K562 (cell line): ENCODE measurements around the gene NOLC1. TPM values are rescaled to one million over a fixed set of nuclear protein-coding genes. Genes with fewer than 3 reads are reported as not detected.

Experiments
- ATF1 ChIP-seq, 2 experiments: fragments of 450-650 bp in 1 of 2; IDR thresholded peaks; 2 replicates each; pipeline ENCODE4 v1.6.1; 2016; ENCODE audit warnings: missing compliant biosample characterization in 1 of 2, missing genetic modification characterization in 1 of 2
- BRD9 ChIP-seq: fragments of 450-650 bp; IDR thresholded peaks from 2 replicates; pipeline ENCODE4 v1.6.1; 2018; ENCODE audit warnings: low read depth; ENCODE audit not compliant: partially characterized antibody
- CREM ChIP-seq: IDR thresholded peaks from 2 replicates; pipeline ENCODE4 v1.6.1; 2014; ENCODE audit warnings: antibody characterized with exemption, low read depth
- ELF1 ChIP-seq: fragments of 200-800 bp; sonication (Bioruptor generic); IDR thresholded peaks from 2 replicates; pipeline ENCODE4 v1.6.1; 2016; ENCODE audit warnings: missing genetic modification characterization, missing compliant biosample characterization
- ELK1 ChIP-seq: sonication (generic); formaldehyde crosslinking; IDR thresholded peaks from 2 replicates; pipeline ENCODE4 v1.8.1; 2022; ENCODE audit warnings: missing genetic modification reagents
- ETS2 ChIP-seq: IDR thresholded peaks from 2 replicates; pipeline ENCODE4 v1.6.1; 2016; ENCODE audit warnings: borderline replicate concordance, missing genetic modification characterization, mild to moderate bottlenecking, moderate library complexity, missing compliant biosample characterization; ENCODE audit not compliant: poor library complexity, severe bottlenecking
- ETV6 ChIP-seq, 3 experiments: fragments of 150-350 bp in 1 of 3; sonication (generic) in 1 of 3; formaldehyde crosslinking in 1 of 3; IDR thresholded peaks; 2 replicates each; pipeline versions ENCODE4 v1.6.1 to v1.8.0; 2014 to 2022; ENCODE audit warnings: borderline replicate concordance in 2 of 3, low read depth in 2 of 3, antibody characterized with exemption in 1 of 3, low read length in 1 of 3, mild to moderate bottlenecking in 1 of 3, missing genetic modification reagents in 1 of 3
- HDAC2 ChIP-seq: fragments of 450-650 bp; IDR thresholded peaks from 2 replicates; pipeline ENCODE4 v1.6.1; 2016; ENCODE audit warnings: mild to moderate bottlenecking
- HOMEZ ChIP-seq: fragments of 250-450 bp; sonication (Bioruptor Pico); IDR thresholded peaks from 2 replicates; pipeline ENCODE4 v1.4.0; 2020; ENCODE audit warnings: mild to moderate bottlenecking, moderate library complexity
- LARP7 ChIP-seq: fragments of 450-650 bp; IDR thresholded peaks from 2 replicates; pipeline ENCODE4 v1.6.1; 2016
- MTA1 ChIP-seq: fragments of 450-650 bp; IDR thresholded peaks from 2 replicates; pipeline ENCODE4 v1.6.1; 2017; ENCODE audit warnings: borderline replicate concordance
- MTA2 ChIP-seq: fragments of 450-650 bp; IDR thresholded peaks from 2 replicates; pipeline ENCODE4 v1.6.1; 2016; ENCODE audit warnings: low read depth
- NCOR1 ChIP-seq: fragments of 450-650 bp; IDR thresholded peaks from 2 replicates; pipeline ENCODE4 v1.6.1; 2016; ENCODE audit warnings: mild to moderate bottlenecking, moderate library complexity
- NFE2 ChIP-seq: IDR thresholded peaks from 2 replicates; pipeline ENCODE4 v1.6.1; 2014; ENCODE audit warnings: antibody characterized with exemption, low read depth
- SMC3 ChIP-seq: conservative IDR thresholded peaks from 2 replicates; pipeline ENCODE4 v1.6.1; 2011; ENCODE audit warnings: low read depth, low read length, improper control_type of control experiment; ENCODE audit not compliant: insufficient read depth
- TAF9B ChIP-seq: fragments of 450-650 bp; IDR thresholded peaks from 2 replicates; pipeline ENCODE4 v1.6.1; 2018; ENCODE audit warnings: mild to moderate bottlenecking; ENCODE audit not compliant: partially characterized antibody
- TCF3 ChIP-seq: sonication (generic); formaldehyde crosslinking; IDR thresholded peaks from 2 replicates; pipeline ENCODE4 v1.4.0; 2020; ENCODE audit warnings: mild to moderate bottlenecking, missing genetic modification reagents
- ZEB2 ChIP-seq: fragments of 450-650 bp; IDR thresholded peaks from 2 replicates; pipeline ENCODE4 v1.6.1; 2016
- ZFP30 ChIP-seq: fragments of 250-450 bp; sonication (Bioruptor Pico); IDR thresholded peaks from 2 replicates; pipeline ENCODE4 v1.8.0; 2022; ENCODE audit warnings: moderate library complexity, mild to moderate bottlenecking, inconsistent platforms, borderline replicate concordance
- ZNF212 ChIP-seq: fragments of 450-650 bp; formaldehyde crosslinking; IDR thresholded peaks from 2 replicates; pipeline ENCODE4 v1.4.0; 2020; ENCODE audit warnings: mild to moderate bottlenecking
- ZNF23 ChIP-seq: fragments of 250-450 bp; sonication (Bioruptor Pico); IDR thresholded peaks from 2 replicates; pipeline ENCODE4 v1.4.0; 2020; ENCODE audit warnings: mild to moderate bottlenecking
- ZNF274 ChIP-seq: IDR thresholded peaks from 2 replicates; pipeline ENCODE4 v1.6.1; 2011; ENCODE audit warnings: low read depth, mild to moderate bottlenecking, low read length, moderate library complexity, borderline replicate concordance
- ZNF384 ChIP-seq: IDR thresholded peaks from 2 replicates; pipeline ENCODE4 v1.6.1; 2012; ENCODE audit warnings: low read depth, low read length, improper control_type of control experiment
- ZNF444 ChIP-seq: fragments of 250-450 bp; sonication (Bioruptor Pico); IDR thresholded peaks from 2 replicates; pipeline ENCODE4 v1.4.0; 2020; ENCODE audit warnings: mild to moderate bottlenecking, moderate library complexity
- ZNF778 ChIP-seq: fragments of 450-650 bp; formaldehyde crosslinking; IDR thresholded peaks from 2 replicates; pipeline ENCODE4 v1.4.0; 2020; ENCODE audit warnings: mild to moderate bottlenecking, moderate library complexity
- ZSCAN29 ChIP-seq: fragments of 450-650 bp; IDR thresholded peaks from 2 replicates; pipeline ENCODE4 v1.6.1; 2017
- polyA plus RNA-seq, 8 experiments: library from polyadenylated mRNA; depleted of rRNA in 4 of 8; stranded (reverse) in 5 of 8; unstranded in 3 of 8; fragments of >200 nt; fragmentation: Nextera tagmentation in 2 of 8; fragmentation: Illumina TruSeq in 1 of 8; extraction: Ambion mirVana in 2 of 8; extraction: Trizol in 1 of 8; gene quantifications; 2 replicates each; pipeline versions ENCODE4 v1.2.1 to v1.2.3, GENCODE V29; 2011 to 2014; ENCODE audit warnings: inconsistent platforms in 1 of 8, missing spikeins in 1 of 8
- total RNA-seq, 7 experiments: library from RNA; depleted of rRNA in 6 of 7; stranded (reverse); fragments of >200 nt in 6 of 7; fragmentation: Illumina TruSeq in 2 of 7; extraction: Trizol in 2 of 7; gene quantifications; 2 replicates each; pipeline versions ENCODE4 v1.2.1 to v1.2.3, GENCODE V29; 2011 to 2021; ENCODE audit warnings: low replicate concordance in 1 of 7

Gene NOLC1
- total and polyA plus RNA-seq, 9 of the 15 experiments (the other 6 are each of a cell fraction or from before 2014, with no cell fraction given) = 102 to 310 (median 165) TPM

GRCh38 chr10:102151774-102152544 is at the start of gene NOLC1 (continued):
- TF ChIP-seq ELK1 (CRISPR knock-in tag) (no peak), ZNF23 (CRISPR knock-in tag) (no peak), ZNF778 (no peak), NFE2 (0 out of 2 replicates have a peak, but pooled peaks have one; percentile 16), ZNF274 (no peak), NCOR1 (no peak), ZSCAN29 (no peak), HDAC2 (peak; percentile 70; the same call in 1 of the 2 replicates), MTA2 (no peak), ATF1 (CRISPR knock-in tag; IDR thresholded peaks at IDR 0.05) (peak; percentile 97), ATF1 (tag; IDR thresholded peaks at IDR 0.05) (peak; percentile 99), BRD9 (peak; percentile 21), ETV6 (IDR thresholded peaks at IDR 0.05; ENCODE audit: borderline replicate concordance in 1 of 2, low read depth in 2 of 2, low read length in 1 of 2) (no peak), ETV6 (CRISPR knock-in tag; IDR thresholded peaks at IDR 0.05; ENCODE audit: borderline replicate concordance) (no peak), TCF3 (no peak; the same call in 1 of the 2 replicates), CREM (peak; percentile 99), ETS2 (tag) (no peak), LARP7 (no peak), TAF9B (peak; percentile 73), SMC3 (no peak), ZNF444 (CRISPR knock-in tag) (no peak), MTA1 (peak; percentile 99), HOMEZ (CRISPR knock-in tag) (no peak), ZNF212 (CRISPR knock-in tag) (no peak), ZNF384 (no peak), ZFP30 (no peak), ZEB2 (no peak), ELF1 (peak; percentile 80)
